Progenitor cell of endocrine pancreas (in vitro differentiated cells): ENCODE measurements around the gene DNER. TPM values are rescaled to one million over a fixed set of nuclear protein-coding genes. Genes with fewer than 3 reads are reported as not detected.

ENCODE experiments used
- DNase-seq: peaks from one replicate; pipeline ENCODE4 v3.0.0; 2021; ENCODE audit warnings: low spot score; ENCODE audit not compliant: unreplicated experiment
- H3K27ac Mint-ChIP-seq: 2 replicates; pipeline ENCODE4 v1.8.0; 2021; ENCODE audit warnings: mild to moderate bottlenecking, moderate library complexity, mixed read lengths
- H3K27me3 Mint-ChIP-seq: 2 replicates; pipeline ENCODE4 v1.8.0; 2021; ENCODE audit warnings: mixed read lengths
- H3K36me3 Mint-ChIP-seq: 2 replicates; pipeline ENCODE4 v1.8.0; 2022; ENCODE audit warnings: mixed read lengths; ENCODE audit not compliant: insufficient read depth
- H3K4me1 Mint-ChIP-seq: 2 replicates; pipeline ENCODE4 v1.8.0; 2021; ENCODE audit warnings: low read depth, mixed read lengths
- H3K4me3 Mint-ChIP-seq: 2 replicates; pipeline ENCODE4 v1.8.0; 2021; ENCODE audit warnings: low read depth, mild to moderate bottlenecking, moderate library complexity, mixed read lengths
- H3K9me3 Mint-ChIP-seq: 2 replicates; pipeline ENCODE4 v1.8.0; 2021; ENCODE audit warnings: low read depth, mixed read lengths
- total RNA-seq: library from RNA; stranded (reverse); gene quantifications from 2 replicates; pipeline ENCODE4 v1.2.1, GENCODE V29; 2021
- TF ChIP-seq, protein P1 (sequence below): fragments of 200-600 bp; sonication (generic); IDR thresholded peaks from one replicate; pipeline ENCODE4 v1.5.0; 2021; ENCODE audit warnings: antibody characterized with exemption, mild to moderate bottlenecking; ENCODE audit not compliant: unreplicated experiment

Gene DNER
- total RNA-seq, 1 donor from 2014 or later = 0.91 TPM

DNA sequence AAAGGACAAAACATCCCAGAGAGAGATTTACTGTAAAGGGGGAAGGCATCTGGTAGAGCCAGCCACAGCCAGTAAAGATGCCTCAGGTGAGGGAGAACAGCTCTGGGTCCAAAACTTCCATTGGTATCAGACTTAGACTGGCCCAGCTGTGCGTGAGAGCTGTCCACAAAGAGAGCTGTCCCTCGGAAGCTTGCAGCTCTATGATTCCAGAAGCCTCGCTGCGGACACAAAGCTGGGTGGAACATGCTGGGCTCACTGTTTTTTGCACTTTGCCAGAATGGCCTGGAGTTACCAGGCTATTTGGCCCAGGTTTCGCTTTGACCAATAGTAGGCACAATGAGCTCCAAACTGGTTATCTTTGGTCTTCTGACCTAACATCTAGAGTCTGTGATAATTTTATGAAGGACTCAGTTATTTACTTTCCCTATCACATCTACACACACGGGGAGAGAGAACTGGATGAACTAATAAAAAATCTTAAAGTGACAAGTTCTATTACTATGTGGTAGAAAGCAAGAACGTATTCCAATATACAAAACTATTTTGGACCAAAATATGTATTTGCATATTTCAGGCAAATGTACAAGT lies 101.9 kb downstream of the DNER start:
- no peaks in the 10 kb centered on the region for H3K9me3 Mint-ChIP-seq
- no peak overlapping the region for H3K27ac Mint-ChIP-seq
- H3K4me3 Mint-ChIP-seq = no peak overlapping the region
- no peak for DNase-seq
- peaks cover 1% of the 10 kb centered on the region for H3K36me3 Mint-ChIP-seq
- no peaks in the 10 kb centered on the region for H3K27me3 Mint-ChIP-seq
- TF ChIP-seq, protein P1, sequence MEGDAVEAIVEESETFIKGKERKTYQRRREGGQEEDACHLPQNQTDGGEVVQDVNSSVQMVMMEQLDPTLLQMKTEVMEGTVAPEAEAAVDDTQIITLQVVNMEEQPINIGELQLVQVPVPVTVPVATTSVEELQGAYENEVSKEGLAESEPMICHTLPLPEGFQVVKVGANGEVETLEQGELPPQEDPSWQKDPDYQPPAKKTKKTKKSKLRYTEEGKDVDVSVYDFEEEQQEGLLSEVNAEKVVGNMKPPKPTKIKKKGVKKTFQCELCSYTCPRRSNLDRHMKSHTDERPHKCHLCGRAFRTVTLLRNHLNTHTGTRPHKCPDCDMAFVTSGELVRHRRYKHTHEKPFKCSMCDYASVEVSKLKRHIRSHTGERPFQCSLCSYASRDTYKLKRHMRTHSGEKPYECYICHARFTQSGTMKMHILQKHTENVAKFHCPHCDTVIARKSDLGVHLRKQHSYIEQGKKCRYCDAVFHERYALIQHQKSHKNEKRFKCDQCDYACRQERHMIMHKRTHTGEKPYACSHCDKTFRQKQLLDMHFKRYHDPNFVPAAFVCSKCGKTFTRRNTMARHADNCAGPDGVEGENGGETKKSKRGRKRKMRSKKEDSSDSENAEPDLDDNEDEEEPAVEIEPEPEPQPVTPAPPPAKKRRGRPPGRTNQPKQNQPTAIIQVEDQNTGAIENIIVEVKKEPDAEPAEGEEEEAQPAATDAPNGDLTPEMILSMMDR = no peak
- peaks cover 17% of the 10 kb centered on the region for H3K4me1 Mint-ChIP-seq

DNA sequence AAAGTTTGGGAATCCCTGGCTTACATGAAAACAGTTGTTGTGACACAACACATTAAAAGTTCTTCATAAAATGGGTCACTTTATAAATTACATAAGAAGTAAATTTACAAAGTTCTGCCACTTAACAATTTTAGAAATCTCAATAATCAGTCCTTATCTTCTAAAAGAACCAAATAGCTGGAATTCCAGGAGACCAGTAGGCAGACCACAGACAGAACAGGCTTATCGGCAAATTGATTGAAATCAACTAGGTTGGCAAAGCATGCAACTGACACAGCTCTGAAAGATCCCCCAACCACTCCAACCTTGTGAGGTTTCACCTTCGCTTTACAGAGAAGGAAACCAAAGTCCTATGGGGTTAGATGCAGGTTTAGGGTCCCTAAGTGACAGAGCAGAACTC lies 103.0 kb downstream of the DNER start:
- TF ChIP-seq, protein P1 = no peak
- no peak for DNase-seq
- H3K27me3 Mint-ChIP-seq = no peaks in the 10 kb centered on the region
- H3K9me3 Mint-ChIP-seq = no peaks in the 10 kb centered on the region
- H3K4me3 Mint-ChIP-seq = no peak overlapping the region
- peaks cover 1% of the 10 kb centered on the region for H3K36me3 Mint-ChIP-seq
- H3K27ac Mint-ChIP-seq = no peak overlapping the region
- peaks cover 19% of the 10 kb centered on the region for H3K4me1 Mint-ChIP-seq

- H3K36me3 Mint-ChIP-seq = peaks cover 1% of the 10 kb centered on the region
- DNase-seq = no peak
- no peaks in the 10 kb centered on the region for H3K27me3 Mint-ChIP-seq
- H3K9me3 Mint-ChIP-seq = no peaks in the 10 kb centered on the region
- H3K27ac Mint-ChIP-seq = no peak overlapping the region
- H3K4me1 Mint-ChIP-seq = peaks cover 19% of the 10 kb centered on the region
- TF ChIP-seq, protein P1 = no peak
- no peak overlapping the region for H3K4me3 Mint-ChIP-seq
These were observed 103.5 kb downstream of the DNER start for GRCh38 chr2:229610872-229611271.

- H3K27me3 Mint-ChIP-seq = no peaks in the 10 kb centered on the region
- no peak overlapping the region for H3K4me3 Mint-ChIP-seq
- DNase-seq = no peak
- H3K36me3 Mint-ChIP-seq = peaks cover 1% of the 10 kb centered on the region
- peaks cover 19% of the 10 kb centered on the region for H3K4me1 Mint-ChIP-seq
- no peaks in the 10 kb centered on the region for H3K9me3 Mint-ChIP-seq
- no peak overlapping the region for H3K27ac Mint-ChIP-seq
- TF ChIP-seq, protein P1 = no peak
These were observed 104.0 kb downstream of the DNER start for GRCh38 chr2:229610333-229610732.

GRCh38 chr2:229601936-229602335 lies 112.4 kb downstream of the DNER start:
- peaks cover 14% of the 10 kb centered on the region for H3K27me3 Mint-ChIP-seq
- no peaks in the 10 kb centered on the region for H3K9me3 Mint-ChIP-seq
- no peak overlapping the region for H3K27ac Mint-ChIP-seq
- DNase-seq = no peak
- no peaks in the 10 kb centered on the region for H3K4me1 Mint-ChIP-seq
- H3K4me3 Mint-ChIP-seq = no peak overlapping the region
- H3K36me3 Mint-ChIP-seq = no peaks in the 10 kb centered on the region
- TF ChIP-seq, protein P1 = no peak
